Heart right ventricle (tissue), 16 donors: ENCODE data around the gene KIF3B. TPM values are rescaled to one million over a fixed set of nuclear protein-coding genes. Genes with fewer than 3 reads are reported as not detected.
"Not testable (repeated sequence)": the region's sequence is repeated elsewhere in the genome, so short reads cannot be mapped to it uniquely, and the experiment has no call there.

ENCODE experiments used
- ATAC-seq, 8 donors: fragments of 200-7000 bp; cut with Tn5 transposase; one replicate each; pipeline ENCODE4 v1.9.1; 2020; ENCODE audit warnings: mild to moderate bottlenecking in 8 of 8, moderate library complexity in 8 of 8, moderate number of reproducible peaks in 1 of 8
- DNase-seq, 2 donors: peaks; one replicate each; pipeline ENCODE4 v3.0.0-alpha.2; 2020
- H3K27ac ChIP-seq, 10 donors: fragments of 200-600 bp; sonication (generic) in 2 of 10; one replicate each; pipeline versions ENCODE4 v1.5.0 to v1.8.0; 2020 to 2022; ENCODE audit warnings: mild to moderate bottlenecking in 3 of 10
- H3K27me3 ChIP-seq, 7 donors: fragments of 200-600 bp; one replicate each; pipeline ENCODE4 v1.8.0; 2021 to 2022; ENCODE audit warnings: mild to moderate bottlenecking in 2 of 7
- H3K36me3 ChIP-seq, 9 donors: fragments of 200-600 bp; sonication (generic) in 1 of 9; one replicate each; pipeline versions ENCODE4 v1.5.0 to v1.8.0; 2020 to 2022; ENCODE audit warnings: mild to moderate bottlenecking in 2 of 9
- H3K4me1 ChIP-seq, 9 donors: fragments of 200-600 bp; sonication (generic) in 1 of 9; one replicate each; pipeline versions ENCODE4 v1.5.0 to v1.8.0; 2020 to 2022; ENCODE audit warnings: mild to moderate bottlenecking in 4 of 9
- H3K4me3 ChIP-seq, 10 donors: fragments of 200-600 bp; sonication (generic) in 2 of 10; one replicate each; pipeline versions ENCODE4 v1.5.0 to v1.8.0; 2020 to 2022; ENCODE audit warnings: mild to moderate bottlenecking in 7 of 10, moderate library complexity in 2 of 10
- H3K9me3 ChIP-seq, 11 donors: fragments of 200-600 bp in 10 of 11; sonication (generic) in 2 of 11; one replicate each; pipeline versions ENCODE4 v1.5.0 to v1.8.0; 2013 to 2022; ENCODE audit warnings: mild to moderate bottlenecking in 2 of 11, control low read depth in 1 of 11, moderate library complexity in 1 of 11
- CTCF ChIP-seq, 9 donors: fragments of 200-600 bp; sonication (generic) in 2 of 9; IDR thresholded peaks; one replicate each; pipeline versions ENCODE4 v1.5.0 to v1.8.0; 2021 to 2022; ENCODE audit warnings: antibody characterized with exemption in 9 of 9, mild to moderate bottlenecking in 5 of 9, moderate library complexity in 1 of 9
- WGBS, 2 donors: extraction: QIAGEN DNeasy Blood & Tissue Kit; methylation state at CpG; one replicate each; pipeline ENCODE4 v1.1.7; 2013; ENCODE audit warnings: inconsistent platforms in 1 of 2; 5-methylcytosine and 5-hydroxymethylcytosine counted together
- intact Hi-C, 10 donors: fragments of 100-400 bp; cut with DNase I; formaldehyde crosslinking; loops; one replicate each; pipeline versions ENCODE4 v1.11.1 to v1.14.2; 2022
- polyA plus RNA-seq, 2 donors: library from polyadenylated mRNA; stranded (reverse); fragments of 200-250 nt; gene quantifications; one replicate each; pipeline ENCODE4 v1.2.3, GENCODE V29; 2013
- total RNA-seq, 10 donors: library from RNA; stranded (reverse); fragmentation: NEBNext Ultra II Directional in 3 of 10; extraction: Animal tissue kit (Norgen Biotek cat#: 25700) in 3 of 10; gene quantifications; one replicate each; pipeline versions ENCODE4 v1.2.1 to v1.2.4, GENCODE V29; 2021 to 2023
- donor health status: Arrhythmogenic right ventricular cardiomyopathy.
- donor health status: ischemic (EF 13 %, LVEDD 7.1; RV severe dilation, severe dysfunction).
- donor health status: healthy with polysubstance abuse.
- donor health status: DM: no; HTN: yes; CAD: no.
- donor health status: DM: no; HTN: no; CAD: no.
- donor health status: ischemic (EF 25% LVEDD 6.9; RV normal size, moderate dysfunction).
- donor health status: ischemic (EF 25% LVEDD 5.7; RV mildly dilated, moderate dysfunction).
- donor health status: healthy.
- donor health status: DM: yes; HTN: yes; CAD: no.
- donor health status: Ischemic cardiomyopathy.
- donor health status: ischemic (EF 35%, LVEDD 5.7; RV mildly dilated, moderate dysfunction).
- donor health status: nonischemic (EF 11% LVEDD 7.7; RV severe dilation, severe dysfunction).
- donor health status: DM: yes; HTN: yes; CAD: no.
- donor health status: PGD.
- donor health status: ischemic (EF 29% LVEDD 5.4; RV normal size, mild dysfunction).
- donor health status: nonischemic (EF 23%, LVEDD 6.1; RV moderate dilation, normal function).

KIF3B gene
- total and polyA plus RNA-seq, 12 donors: 4.7 to 16.3 (median 11.1) TPM

- TF ChIP-seq CTCF (IDR thresholded peaks at IDR 0.05): no peak
- ATAC-seq (no peak), DNase-seq (no peak)
- Histone ChIP-seq H3K9me3 (no peaks in the 10 kb centered on the region), H3K27ac (no peak overlapping the region), H3K36me3 (no peaks in the 10 kb centered on the region), H3K27me3 (no peaks in the 10 kb centered on the region), H3K4me1 (no peaks in the 10 kb centered on the region), H3K4me3 (no peak overlapping the region)
- intact Hi-C loops: no loop called here
- 88 to 90% methylated on average over 4 of the region's 4 CpGs for WGBS, 2 donors
Observed at GRCh38 chr20:32244959-32245358, 32.5 kb upstream of the KIF3B start.

GRCh38 chr20:32246208-32246607 is 31.2 kb upstream of the KIF3B start:
- H3K36me3 ChIP-seq, DNase-seq: not testable (repeated sequence)

GRCh38 chr20:32248043-32248442 is 29.4 kb upstream of the KIF3B start:
- ATAC-seq (no peak), DNase-seq (no peak)
- no peak overlapping the region for H3K4me3 ChIP-seq
- H3K27ac ChIP-seq: no peak overlapping the region
- H3K27me3 ChIP-seq: no peaks in the 10 kb centered on the region
- TF ChIP-seq CTCF (IDR thresholded peaks at IDR 0.05): no peak
- H3K9me3 ChIP-seq: peaks cover 0 to under 1% (median 0%) of the 10 kb centered on the region in 11 donors
- no peaks in the 10 kb centered on the region for H3K4me1 ChIP-seq
- H3K36me3 ChIP-seq: no peaks in the 10 kb centered on the region
- 87% methylated on average over 5 of the region's 5 CpGs for WGBS, 2 donors
- intact Hi-C loops: no loop called here

More at GRCh38 chr20:32246208-32246607, 31.2 kb upstream of the KIF3B start:
- H3K27ac ChIP-seq, intact Hi-C loops, H3K27me3 ChIP-seq, ATAC-seq, H3K4me1 ChIP-seq, H3K4me3 ChIP-seq, H3K9me3 ChIP-seq: not testable (repeated sequence)
- WGBS, 2 donors: 94 to 96% methylated on average over 5 of the region's 5 CpGs

- no peak for ATAC-seq
- intact Hi-C loops: no loop called here
- TF ChIP-seq CTCF (IDR thresholded peaks at IDR 0.05): no peak
- WGBS, 2 donors: 90% methylated on average over 9 of the region's 9 CpGs
- DNase-seq: no peak
- H3K4me3 ChIP-seq: no peak overlapping the region
- H3K4me1 ChIP-seq: no peaks in the 10 kb centered on the region
- no peaks in the 10 kb centered on the region for H3K27me3 ChIP-seq
- no peaks in the 10 kb centered on the region for H3K36me3 ChIP-seq
- H3K27ac ChIP-seq: no peak overlapping the region
- peaks cover 0 to 6% (median 0%) of the 10 kb centered on the region in 11 donors for H3K9me3 ChIP-seq
Observed at GRCh38 chr20:32249030-32249738, 28.3 kb upstream of the KIF3B start.

GRCh38 chr20:32251470-32251869 is 26.0 kb upstream of the KIF3B start:
- H3K36me3 ChIP-seq: no peaks in the 10 kb centered on the region
- 63 to 68% methylated on average over 3 of the region's 3 CpGs for WGBS, 2 donors
- H3K4me1 ChIP-seq: no peaks in the 10 kb centered on the region
- no peak overlapping the region for H3K4me3 ChIP-seq
- no peak for TF ChIP-seq CTCF (IDR thresholded peaks at IDR 0.05)
- peaks cover 0 to 6% (median 0%) of the 10 kb centered on the region in 11 donors for H3K9me3 ChIP-seq
- intact Hi-C loops: no loop called here
- ATAC-seq (no peak), DNase-seq (no peak)
- H3K27ac ChIP-seq: no peak overlapping the region
- no peaks in the 10 kb centered on the region for H3K27me3 ChIP-seq
